Tibial nerve (tissue), 3 donors: Measurements from ENCODE around the gene SLC2A4RG.

Experiments used
- POLR2A ChIP-seq, 2 donors: fragments of 450-650 bp; IDR thresholded peaks; one replicate each; pipeline ENCODE4 v1.6.1; 2017; ENCODE audit warnings: antibody characterized with exemption in 2 of 2, mild to moderate bottlenecking in 2 of 2, moderate library complexity in 2 of 2
- TF ChIP-seq, protein P1 (sequence below), 5 experiments: fragments of 200-600 bp in 3 of 5; fragments of 450-650 bp in 2 of 5; sonication (generic) in 3 of 5; IDR thresholded peaks; one replicate each; pipeline ENCODE4 v1.5.1; 2016 to 2019; ENCODE audit warnings: antibody characterized with exemption in 5 of 5, mild to moderate bottlenecking in 3 of 5, moderate library complexity in 2 of 5

DNA sequence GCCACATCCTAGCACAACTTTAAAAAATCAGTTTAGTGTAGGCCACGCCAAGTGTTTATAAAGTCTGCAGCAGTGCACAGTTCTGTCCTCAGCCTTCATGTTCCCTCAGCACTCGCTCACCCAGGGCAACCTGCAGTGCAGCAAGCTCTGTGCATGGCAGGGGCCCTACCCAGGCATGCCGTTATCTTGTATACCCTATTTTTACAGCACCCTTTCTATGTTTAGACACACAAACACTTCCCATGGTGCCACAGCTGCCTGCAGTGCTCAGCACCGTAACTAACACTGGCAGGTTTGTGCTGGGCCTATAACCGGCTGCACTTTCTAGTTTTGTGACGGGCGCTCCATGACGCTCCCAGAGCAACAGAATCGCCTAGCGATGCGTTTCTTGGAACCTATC lies 47.7 kb downstream of the SLC2A4RG start:
- TF ChIP-seq, protein P1, sequence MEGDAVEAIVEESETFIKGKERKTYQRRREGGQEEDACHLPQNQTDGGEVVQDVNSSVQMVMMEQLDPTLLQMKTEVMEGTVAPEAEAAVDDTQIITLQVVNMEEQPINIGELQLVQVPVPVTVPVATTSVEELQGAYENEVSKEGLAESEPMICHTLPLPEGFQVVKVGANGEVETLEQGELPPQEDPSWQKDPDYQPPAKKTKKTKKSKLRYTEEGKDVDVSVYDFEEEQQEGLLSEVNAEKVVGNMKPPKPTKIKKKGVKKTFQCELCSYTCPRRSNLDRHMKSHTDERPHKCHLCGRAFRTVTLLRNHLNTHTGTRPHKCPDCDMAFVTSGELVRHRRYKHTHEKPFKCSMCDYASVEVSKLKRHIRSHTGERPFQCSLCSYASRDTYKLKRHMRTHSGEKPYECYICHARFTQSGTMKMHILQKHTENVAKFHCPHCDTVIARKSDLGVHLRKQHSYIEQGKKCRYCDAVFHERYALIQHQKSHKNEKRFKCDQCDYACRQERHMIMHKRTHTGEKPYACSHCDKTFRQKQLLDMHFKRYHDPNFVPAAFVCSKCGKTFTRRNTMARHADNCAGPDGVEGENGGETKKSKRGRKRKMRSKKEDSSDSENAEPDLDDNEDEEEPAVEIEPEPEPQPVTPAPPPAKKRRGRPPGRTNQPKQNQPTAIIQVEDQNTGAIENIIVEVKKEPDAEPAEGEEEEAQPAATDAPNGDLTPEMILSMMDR (IDR thresholded peaks at IDR 0.05), result no peak
- TF ChIP-seq POLR2A (IDR thresholded peaks at IDR 0.05), result no peak
